Activated T-cell treated with anti-CD3 and anti-CD28 coated beads, Interleukin-2, amount 50 U/mL, for 4 hours (primary cell): ENCODE data around the gene KDF1. TPM values are rescaled to one million over a fixed set of nuclear protein-coding genes. Genes with fewer than 3 reads are reported as not detected.
A peak's percentile ranks its signal among the peaks of the same experiment; 100 is the strongest.

ENCODE experiments used
- ATAC-seq, 2 donors: fragments of 200-7000 bp; cut with Tn5 transposase; one replicate each; pipeline ENCODE4 v1.10.0; 2021
- DNase-seq: peaks from one replicate; pipeline ENCODE4 v3.0.0-alpha.2; 2020
- H3K27me3 Mint-ChIP-seq: one replicate; pipeline ENCODE4 v1.8.0; 2021; ENCODE audit warnings: low read depth, mixed read lengths
- H3K36me3 Mint-ChIP-seq: one replicate; pipeline ENCODE4 v1.8.0; 2022; ENCODE audit warnings: mixed read lengths; ENCODE audit not compliant: insufficient read depth
- H3K4me1 Mint-ChIP-seq: one replicate; pipeline ENCODE4 v1.8.0; 2021; ENCODE audit warnings: low read depth, mixed read lengths
- H3K4me3 Mint-ChIP-seq: one replicate; pipeline ENCODE4 v1.8.0; 2021; ENCODE audit warnings: mild to moderate bottlenecking, moderate library complexity, mixed read lengths
- H3K9me3 Mint-ChIP-seq: one replicate; pipeline ENCODE4 v1.8.0; 2021; ENCODE audit warnings: mixed read lengths
- total RNA-seq, 3 donors: library from RNA; stranded (reverse); gene quantifications; one replicate each; pipeline ENCODE4 v1.2.1, GENCODE V29; 2021

The KDF1 gene
- total RNA-seq, 3 donors from 2014 or later = not detected

DNA sequence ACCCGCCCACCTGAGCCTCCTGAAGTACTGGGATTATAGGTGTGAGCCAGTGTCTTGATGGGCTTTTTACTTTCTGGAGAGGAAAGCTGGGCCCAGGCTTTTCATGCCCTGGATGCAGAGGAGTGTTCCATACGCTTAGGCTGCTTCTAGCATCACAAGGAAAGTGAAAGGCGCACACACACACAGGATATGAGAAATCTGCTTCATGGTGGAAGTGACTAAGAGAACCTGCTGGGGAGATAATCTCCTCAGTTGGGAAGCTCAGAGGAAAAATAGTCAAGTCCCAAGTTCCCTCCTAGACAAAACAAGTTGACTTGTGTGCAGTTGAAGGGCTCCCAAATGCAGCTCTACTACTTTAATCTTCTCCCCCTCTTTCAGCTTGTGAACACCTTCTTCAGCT is 36.6 kb downstream of the KDF1 start:
- DNase-seq = no peak
- peaks cover 45% of the 10 kb centered on the region for H3K4me1 Mint-ChIP-seq
- H3K36me3 Mint-ChIP-seq = peaks cover 35% of the 10 kb centered on the region

DNA sequence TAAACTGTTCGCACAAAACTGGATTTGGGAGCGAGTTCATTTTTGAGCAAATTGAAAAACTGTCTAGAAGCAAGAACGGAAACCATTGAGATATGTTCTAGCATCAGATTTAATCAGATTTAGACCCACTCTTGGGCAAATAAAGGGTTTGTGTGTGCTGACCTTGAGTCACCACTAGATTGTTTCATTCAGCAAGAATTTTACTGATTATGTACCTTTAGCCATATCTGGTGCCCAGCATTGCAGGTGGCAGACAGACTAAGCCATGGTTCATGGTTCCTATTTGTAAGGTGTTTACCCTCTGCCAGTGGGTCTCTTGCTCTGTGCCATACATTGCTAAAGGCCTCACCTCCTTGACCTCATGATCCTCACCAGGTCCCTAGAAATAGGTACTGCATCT is 37.4 kb downstream of the KDF1 start:
- Mint-ChIP-seq H3K4me1 (peaks cover 45% of the 10 kb centered on the region), H3K27me3 (no peaks in the 10 kb centered on the region), H3K36me3 (peaks cover 29% of the 10 kb centered on the region), H3K4me3 (peak overlapping the region; percentile 94), H3K9me3 (no peaks in the 10 kb centered on the region)
- ATAC-seq (no peak), DNase-seq (no peak)

More for the DNA sequence above, 36.6 kb downstream of the KDF1 start:
- no peaks in the 10 kb centered on the region for H3K9me3 Mint-ChIP-seq
- no peak for ATAC-seq
- peak overlapping the region; percentile 94 for H3K4me3 Mint-ChIP-seq
- no peaks in the 10 kb centered on the region for H3K27me3 Mint-ChIP-seq

DNA sequence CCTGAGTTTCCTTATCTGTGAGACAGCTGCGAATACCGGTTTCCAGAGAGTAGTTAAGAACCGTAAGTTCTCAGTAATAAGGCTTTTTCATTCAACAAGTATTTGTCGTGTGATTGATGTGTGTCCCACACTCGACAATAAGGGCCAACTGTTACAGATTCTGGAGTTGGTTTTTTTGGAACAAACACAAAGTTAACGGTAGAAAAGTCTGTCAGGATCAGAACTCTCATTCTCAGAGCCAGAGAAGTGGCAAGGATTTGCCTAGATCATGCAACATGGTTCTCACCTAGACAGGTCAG is 37.9 kb downstream of the KDF1 start:
- Mint-ChIP-seq H3K4me1 (peaks cover 44% of the 10 kb centered on the region), H3K27me3 (no peaks in the 10 kb centered on the region), H3K9me3 (no peaks in the 10 kb centered on the region), H3K4me3 (peak overlapping the region; percentile 94), H3K36me3 (peaks cover 24% of the 10 kb centered on the region)
- no peak for ATAC-seq
- no peak for DNase-seq

DNA sequence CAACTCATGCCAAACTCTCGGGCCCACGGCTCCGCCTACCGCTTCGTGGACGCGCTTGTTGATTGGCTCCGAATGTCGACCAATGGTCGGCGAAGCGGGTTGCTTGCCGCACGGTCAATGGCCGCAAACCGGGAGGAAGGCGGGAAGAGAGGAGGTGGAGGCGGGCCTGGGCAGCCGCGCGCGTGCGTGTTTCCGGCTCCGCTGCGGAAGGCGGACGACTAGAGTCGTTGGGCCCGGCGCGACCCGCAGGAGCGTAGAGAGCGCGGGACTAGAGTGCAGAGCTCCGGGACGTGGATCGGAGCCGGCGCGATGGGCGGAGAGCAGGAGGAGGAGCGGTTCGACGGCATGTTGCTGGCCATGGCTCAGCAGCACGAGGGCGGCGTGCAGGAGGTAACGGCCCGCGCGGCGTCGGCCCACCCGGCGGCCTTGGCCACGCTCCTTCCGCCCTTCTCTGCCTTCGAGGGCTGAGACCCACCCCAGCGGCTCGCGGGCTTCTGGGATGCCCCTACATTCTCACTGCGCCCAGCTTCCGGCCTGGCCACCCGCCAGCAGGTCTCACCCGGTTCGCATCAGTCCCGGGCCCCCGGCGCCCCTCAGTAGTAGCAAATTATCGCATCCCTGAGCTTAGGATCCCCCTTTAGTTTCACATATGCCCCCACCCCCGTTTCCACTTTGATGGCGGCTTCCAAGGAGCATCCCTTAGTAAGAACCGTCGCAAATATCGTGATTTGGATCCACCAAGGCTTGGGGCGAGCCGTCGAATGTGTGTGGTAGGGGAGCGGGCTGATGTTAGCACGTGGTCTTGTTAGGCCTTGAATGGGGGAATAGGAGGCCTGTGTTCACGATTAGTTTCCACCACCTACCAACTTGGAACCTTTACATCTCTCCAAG is 38.5 kb downstream of the KDF1 start, which contains the start of gene NUDC:
NUDC (plus strand) TSS at position 204 of the 891 bp plus-strand sequence; CDS start at position 310, 106 bp downstream.
- DNase-seq (peak; percentile 91), ATAC-seq (peak; percentile 93 to 96)
- Mint-ChIP-seq H3K4me1 (peaks cover 41% of the 10 kb centered on the region), H3K4me3 (peak within 1 kb of the TSS; percentile 94), H3K9me3 (no peaks in the 10 kb centered on the region), H3K36me3 (peaks cover 21% of the 10 kb centered on the region), H3K27me3 (no peaks in the 10 kb centered on the region)

DNA sequence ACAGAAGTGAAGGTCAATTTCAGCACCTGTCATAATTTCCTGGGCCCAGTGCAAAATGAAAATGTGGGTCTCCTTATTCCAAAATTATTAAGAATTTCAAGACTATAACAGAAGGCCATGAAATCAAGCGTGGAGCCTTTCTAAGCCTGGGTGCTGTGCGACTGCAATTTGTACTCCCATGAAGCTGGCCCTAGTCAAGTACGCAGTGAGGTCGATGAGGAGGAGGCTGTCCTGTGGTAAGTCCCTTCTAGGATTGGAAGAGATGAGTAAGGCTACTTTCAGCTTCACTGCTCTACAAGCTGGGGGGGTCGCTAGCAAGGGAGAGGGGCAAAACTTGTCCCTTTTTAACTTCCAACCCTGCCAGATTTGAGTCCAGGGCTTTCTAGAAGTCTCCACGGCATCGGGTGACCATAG is 39.1 kb downstream of the KDF1 start:
- ATAC-seq = peak; percentile 68 to 71
- H3K4me3 Mint-ChIP-seq = peak overlapping the region; percentile 94
- H3K27me3 Mint-ChIP-seq = no peaks in the 10 kb centered on the region
- H3K36me3 Mint-ChIP-seq = peaks cover 15% of the 10 kb centered on the region
- no peaks in the 10 kb centered on the region for H3K9me3 Mint-ChIP-seq
- H3K4me1 Mint-ChIP-seq = peaks cover 38% of the 10 kb centered on the region
- DNase-seq = no peak

DNA sequence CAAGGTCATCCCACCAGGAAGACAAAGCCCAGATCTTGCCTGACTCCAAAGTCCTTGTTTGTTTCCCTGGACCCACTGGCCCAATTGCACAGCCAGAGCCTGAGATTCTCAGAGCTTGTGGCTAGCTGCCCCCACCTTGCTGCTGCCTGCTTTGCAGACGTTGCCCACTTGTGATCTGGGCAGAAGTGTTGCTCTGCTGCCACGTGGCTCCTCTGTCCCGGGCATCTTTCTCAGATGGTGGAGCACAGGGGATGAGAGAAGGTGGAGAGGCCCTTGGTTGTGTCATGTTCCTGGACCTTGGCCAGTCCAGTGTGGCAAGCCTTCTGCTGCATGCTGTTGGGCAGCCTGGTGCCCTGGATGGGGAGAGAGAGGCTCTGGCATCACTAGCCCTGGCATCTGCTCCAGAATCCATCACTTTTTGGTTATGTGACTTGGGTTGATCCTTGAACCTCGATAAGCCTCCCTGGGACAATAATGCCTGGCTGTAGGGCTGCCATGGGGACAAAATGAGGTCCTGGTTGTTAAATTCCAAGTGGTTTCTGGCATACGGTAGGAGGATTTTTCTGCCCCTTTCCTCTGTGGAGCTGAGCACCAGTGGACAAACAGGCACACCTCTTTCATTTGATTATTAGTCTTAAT is 44.9 kb downstream of the KDF1 start:
- Mint-ChIP-seq H3K4me1 (peaks cover 4% of the 10 kb centered on the region), H3K27me3 (no peaks in the 10 kb centered on the region), H3K36me3 (no peaks in the 10 kb centered on the region), H3K4me3 (no peak overlapping the region), H3K9me3 (no peaks in the 10 kb centered on the region)
- ATAC-seq = no peak
- no peak for DNase-seq

DNA sequence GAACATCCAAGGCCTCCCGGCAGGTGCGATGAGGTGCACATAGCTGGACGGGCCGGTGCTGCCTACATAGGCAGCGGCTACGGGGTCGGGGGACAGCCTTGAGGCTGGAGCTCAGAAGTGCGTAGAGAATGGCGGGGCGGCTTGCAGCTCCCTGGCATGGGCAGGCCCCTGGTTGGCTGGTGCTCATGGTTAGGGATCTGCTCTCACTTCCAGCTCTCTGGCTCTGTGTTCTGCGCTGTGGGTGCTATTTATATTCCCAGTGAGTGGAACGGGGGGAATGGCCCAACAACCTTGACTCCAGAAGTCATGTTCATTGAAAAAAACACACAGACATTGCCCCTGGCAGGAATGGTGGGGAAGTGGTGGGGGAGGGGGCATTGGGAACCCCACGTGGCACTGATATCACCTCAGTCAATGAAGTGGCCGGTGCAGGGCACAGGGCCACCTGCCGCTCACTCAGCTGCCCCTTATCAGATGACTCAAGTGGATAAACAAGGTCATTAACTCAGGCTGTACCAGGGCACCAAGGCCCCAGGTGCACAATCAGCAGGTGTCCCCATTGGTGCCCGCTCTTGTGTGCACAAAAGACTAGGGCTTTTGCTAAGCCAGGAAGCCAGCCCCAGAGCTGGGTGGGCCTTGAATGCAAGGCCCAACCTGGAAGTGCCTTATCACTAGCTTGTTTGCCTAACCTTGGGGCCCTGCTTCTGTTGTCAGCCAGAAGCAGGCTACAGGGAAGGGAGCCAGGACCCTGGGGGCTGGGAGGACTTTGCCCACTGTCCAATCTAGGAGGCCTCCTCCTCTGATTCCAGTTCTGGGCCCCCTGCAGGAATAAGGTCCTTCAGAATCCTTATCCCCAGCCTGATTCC is 46.3 kb downstream of the KDF1 start, which contains the start of gene NR0B2:
NR0B2 (minus strand) TSS at position 222 of the 866 bp plus-strand sequence; CDS start at position 187, 35 bp downstream.
- Mint-ChIP-seq H3K9me3 (no peaks in the 10 kb centered on the region), H3K4me1 (no peaks in the 10 kb centered on the region), H3K27me3 (peaks cover 2% of the 10 kb centered on the region), H3K36me3 (no peaks in the 10 kb centered on the region), H3K4me3 (no peak within 1 kb of the TSS)
- no peak for DNase-seq
- no peak for ATAC-seq

DNA sequence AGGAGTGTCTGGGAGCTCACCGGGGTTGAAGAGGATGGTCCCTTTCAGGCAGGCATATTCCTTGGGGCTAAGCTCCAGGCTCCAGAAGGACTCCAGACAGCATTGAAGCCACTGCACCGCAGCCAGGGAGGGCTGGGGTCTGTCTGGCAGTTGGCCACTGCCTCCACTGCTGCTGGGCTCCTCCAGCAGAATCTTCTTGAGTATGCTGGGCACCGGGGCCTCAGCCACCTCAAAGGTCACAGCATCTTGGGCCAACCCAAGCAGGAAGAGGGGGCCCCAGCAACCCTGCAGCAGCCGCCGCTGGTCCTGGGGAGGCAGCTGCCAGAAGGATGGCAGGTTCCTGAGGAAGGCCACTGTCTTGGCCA is 46.9 kb downstream of the KDF1 start:
- ATAC-seq (no peak), DNase-seq (no peak)
- no peaks in the 10 kb centered on the region for H3K36me3 Mint-ChIP-seq
- H3K4me1 Mint-ChIP-seq = no peaks in the 10 kb centered on the region
- peaks cover 2% of the 10 kb centered on the region for H3K27me3 Mint-ChIP-seq
- no peaks in the 10 kb centered on the region for H3K9me3 Mint-ChIP-seq
- H3K4me3 Mint-ChIP-seq = no peak overlapping the region

DNA sequence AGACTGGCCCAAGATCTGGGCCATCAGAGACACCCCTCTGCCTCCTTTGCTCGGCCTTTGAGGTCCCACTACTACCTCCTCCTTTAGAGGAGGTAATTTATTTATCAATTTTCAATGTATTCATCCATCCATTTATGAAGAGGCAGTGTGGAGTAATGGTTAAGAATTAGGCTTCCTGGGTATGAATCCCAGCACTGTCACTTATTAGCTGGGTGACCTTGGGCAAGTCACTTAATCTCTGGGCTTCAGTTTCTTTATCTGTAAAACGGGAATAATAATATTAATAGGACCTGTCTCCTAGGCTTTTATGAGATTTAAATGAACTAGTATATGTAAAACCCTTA is 48.1 kb downstream of the KDF1 start:
- H3K4me1 Mint-ChIP-seq = no peaks in the 10 kb centered on the region
- ATAC-seq = no peak
- no peak for DNase-seq
- no peak overlapping the region for H3K4me3 Mint-ChIP-seq
- H3K27me3 Mint-ChIP-seq = peaks cover 2% of the 10 kb centered on the region
- H3K9me3 Mint-ChIP-seq = no peaks in the 10 kb centered on the region
- no peaks in the 10 kb centered on the region for H3K36me3 Mint-ChIP-seq

DNA sequence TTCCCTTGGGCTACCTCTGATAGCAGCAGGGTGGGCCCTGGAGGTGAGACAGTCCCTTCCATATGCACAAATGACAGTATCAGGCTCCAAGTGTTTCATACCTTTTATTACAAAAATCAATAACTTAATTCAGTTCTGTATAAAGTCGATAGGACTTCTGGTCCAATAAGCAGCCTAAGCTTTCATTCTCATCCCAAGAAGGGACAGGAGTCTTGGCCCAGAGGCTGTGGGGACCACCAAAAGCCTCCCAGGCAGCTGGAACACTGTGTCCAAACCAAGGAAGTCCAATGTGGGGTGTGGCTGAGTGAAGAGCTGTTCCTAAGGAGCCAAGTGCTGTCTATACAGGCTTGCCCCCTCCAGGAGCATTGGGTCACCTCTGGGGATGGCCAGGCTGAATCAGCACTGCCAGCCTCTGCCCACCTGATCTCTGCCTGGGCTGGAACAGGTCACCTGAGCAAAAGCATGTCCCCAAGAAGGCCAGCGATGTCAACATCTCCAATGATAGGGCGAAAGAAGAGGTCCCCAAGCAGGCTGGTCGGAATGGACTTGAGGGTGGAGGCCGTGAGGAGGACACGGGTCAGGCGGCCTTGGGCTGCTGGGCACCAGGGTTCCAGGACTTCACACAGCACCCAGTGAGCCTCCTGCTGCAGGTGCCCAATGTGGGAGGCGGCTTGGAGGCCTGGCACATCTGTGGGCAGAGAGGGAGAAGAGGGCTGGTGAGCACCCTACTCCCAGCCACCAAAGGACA is 48.7 kb downstream of the KDF1 start:
- no peak for ATAC-seq
- H3K4me1 Mint-ChIP-seq = no peaks in the 10 kb centered on the region
- no peak for DNase-seq
- H3K36me3 Mint-ChIP-seq = no peaks in the 10 kb centered on the region
- H3K27me3 Mint-ChIP-seq = peaks cover 2% of the 10 kb centered on the region
- no peaks in the 10 kb centered on the region for H3K9me3 Mint-ChIP-seq
- H3K4me3 Mint-ChIP-seq = no peak overlapping the region

DNA sequence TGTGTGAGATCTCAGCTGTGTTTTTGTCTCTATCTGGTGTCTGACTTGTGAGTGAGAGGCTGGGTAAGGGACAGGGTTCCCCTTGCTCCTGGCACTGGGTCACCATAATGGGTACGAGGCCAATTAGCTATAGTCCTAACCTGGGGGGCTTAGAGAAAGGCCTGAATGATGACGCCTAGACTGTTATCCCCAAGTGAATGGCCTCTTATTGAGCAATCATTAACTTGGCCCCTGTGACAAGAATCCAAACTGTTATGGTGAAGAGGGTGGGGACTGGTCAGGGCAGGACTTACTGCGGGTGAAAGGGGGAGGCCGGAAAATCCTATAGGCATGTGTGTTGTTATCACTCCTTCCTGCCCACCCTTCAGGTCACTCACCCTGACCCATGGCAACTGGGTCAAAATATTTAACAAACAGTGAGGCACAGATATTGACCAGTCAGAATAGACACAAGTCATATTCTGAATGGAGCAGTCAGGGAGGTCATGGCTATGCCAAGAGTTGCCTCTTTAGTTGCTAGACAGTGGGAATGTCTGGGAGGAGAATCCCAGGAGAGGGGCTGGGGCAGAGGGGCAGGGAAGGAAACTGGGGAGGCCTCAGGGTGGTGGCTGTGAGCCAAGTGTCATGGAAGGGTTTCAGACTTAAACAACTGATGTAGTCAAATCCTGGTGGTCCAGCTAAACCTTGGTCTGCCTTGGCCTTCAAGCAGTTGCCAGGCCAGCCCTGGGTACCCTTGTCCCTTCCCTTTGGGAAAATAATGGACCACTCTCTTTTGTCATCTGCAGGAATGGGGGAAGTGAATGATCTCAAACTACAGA is 49.7 kb downstream of the KDF1 start:
- no peak for ATAC-seq
- no peak overlapping the region for H3K4me3 Mint-ChIP-seq
- DNase-seq = no peak
- H3K36me3 Mint-ChIP-seq = no peaks in the 10 kb centered on the region
- no peaks in the 10 kb centered on the region for H3K4me1 Mint-ChIP-seq
- H3K27me3 Mint-ChIP-seq = peaks cover 2% of the 10 kb centered on the region
- H3K9me3 Mint-ChIP-seq = no peaks in the 10 kb centered on the region

DNA sequence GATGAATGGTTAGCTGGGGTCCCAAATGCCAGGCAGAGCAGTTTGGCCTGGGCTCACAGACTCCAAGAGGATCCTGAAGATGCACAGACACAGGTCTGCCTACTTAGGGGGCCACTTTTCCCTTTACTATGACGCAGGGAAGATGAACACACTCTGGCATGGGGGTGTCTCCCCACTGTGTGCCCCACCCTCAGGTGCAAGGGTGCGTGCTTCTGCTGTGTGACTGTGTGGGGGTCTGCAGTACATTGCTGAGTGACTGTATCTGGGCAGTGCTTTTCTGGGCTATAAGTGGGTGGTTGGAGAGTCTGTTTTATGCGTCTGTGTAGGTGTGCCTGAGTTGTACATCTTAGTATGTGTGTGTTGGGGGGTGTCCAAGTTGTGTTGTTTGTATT is 50.3 kb downstream of the KDF1 start:
- no peaks in the 10 kb centered on the region for H3K36me3 Mint-ChIP-seq
- ATAC-seq (no peak), DNase-seq (no peak)
- no peak overlapping the region for H3K4me3 Mint-ChIP-seq
- peaks cover 2% of the 10 kb centered on the region for H3K27me3 Mint-ChIP-seq
- no peaks in the 10 kb centered on the region for H3K9me3 Mint-ChIP-seq
- H3K4me1 Mint-ChIP-seq = no peaks in the 10 kb centered on the region
